ENCODE results near the gene SYPL2.

Gene SYPL2

GRCh38 chr1:109493227-109493626 lies 26.9 kb downstream of the SYPL2 start:
- DNase-seq: no peak

GRCh38 chr1:109493805-109494539 lies 27.6 kb downstream of the SYPL2 start, which contains the start of gene CYB561D1:
Gene CYB561D1, plus strand, starts transcription at chr1:109494094. Its CDS starts 46 bp downstream, at chr1:109494140.
- peak; percentile 91 for DNase-seq

GRCh38 chr1:109495738-109496137 lies 29.4 kb downstream of the SYPL2 start:
- no peak for DNase-seq

- DNase-seq: no peak
These were observed 31.3 kb downstream of the SYPL2 start for GRCh38 chr1:109497449-109498160.

GRCh38 chr1:109498161-109498801 lies 31.9 kb downstream of the SYPL2 start:
- DNase-seq: peak; percentile 50

- no peak for DNase-seq
These were observed 32.7 kb downstream of the SYPL2 start for GRCh38 chr1:109499081-109499480.

GRCh38 chr1:109499661-109500536 lies 33.6 kb downstream of the SYPL2 start:
- peak; percentile 63 for DNase-seq

GRCh38 chr1:109500941-109501381 lies 34.6 kb downstream of the SYPL2 start:
- no peak for DNase-seq

GRCh38 chr1:109501644-109502363 lies 35.5 kb downstream of the SYPL2 start:
- no peak for DNase-seq

GRCh38 chr1:109502364-109502851 lies 36.1 kb downstream of the SYPL2 start:
- peak; percentile 47 for DNase-seq

GRCh38 chr1:109503935-109504334 lies 37.6 kb downstream of the SYPL2 start:
- no peak for DNase-seq

GRCh38 chr1:109504974-109505373 lies 38.6 kb downstream of the SYPL2 start:
- DNase-seq: no peak

- no peak for DNase-seq
These were observed 41.9 kb downstream of the SYPL2 start for GRCh38 chr1:109508001-109508872.

GRCh38 chr1:109508873-109509175 lies 42.5 kb downstream of the SYPL2 start:
- no peak for DNase-seq

- DNase-seq: peak; percentile 71
These were observed 43.1 kb downstream of the SYPL2 start, which contains the start of gene AMIGO1 for GRCh38 chr1:109509176-109510134. Gene AMIGO1, minus strand, starts transcription at chr1:109509727. Its CDS starts 815 bp downstream, at chr1:109508912.

GRCh38 chr1:109513110-109513710 lies 46.9 kb downstream of the SYPL2 start:
- no peak for DNase-seq

- no peak for DNase-seq
These were observed 48.5 kb downstream of the SYPL2 start for GRCh38 chr1:109514846-109515245.

- no peak for DNase-seq
These were observed 50.5 kb downstream of the SYPL2 start for GRCh38 chr1:109516872-109517271.

GRCh38 chr1:109517337-109517736 lies 51.0 kb downstream of the SYPL2 start:
- DNase-seq: no peak
